Activated CD8-positive, alpha-beta memory T cell treated with anti-CD3 and anti-CD28 coated beads for 4 hours (primary cell): ENCODE measurements around the gene CTTN.

Source experiments
- DNase-seq, 2 donors: peaks; one replicate each; pipeline ENCODE4 v3.0.0-alpha.2; 2020; ENCODE audit warnings: low read depth in 2 of 2

The CTTN gene

GRCh38 chr11:70428701-70429427 lies 30.5 kb downstream of the CTTN start:
- DNase-seq = no peak

GRCh38 chr11:70429428-70429705 lies 31.0 kb downstream of the CTTN start:
- DNase-seq = no peak

- DNase-seq = no peak
Observed at GRCh38 chr11:70429724-70430521, 31.6 kb downstream of the CTTN start.

- DNase-seq = no peak
Observed at GRCh38 chr11:70430671-70431574, 32.6 kb downstream of the CTTN start.

GRCh38 chr11:70431611-70432010 lies 33.3 kb downstream of the CTTN start:
- DNase-seq = no peak

GRCh38 chr11:70432065-70432464 lies 33.7 kb downstream of the CTTN start:
- no peak for DNase-seq

GRCh38 chr11:70432580-70432979 lies 34.3 kb downstream of the CTTN start:
- DNase-seq = no peak

- DNase-seq = no peak
Observed at GRCh38 chr11:70433038-70433437, 34.7 kb downstream of the CTTN start.

GRCh38 chr11:70433526-70433925 lies 35.2 kb downstream of the CTTN start:
- DNase-seq = no peak

GRCh38 chr11:70433966-70434812 lies 35.9 kb downstream of the CTTN start:
- DNase-seq = no peak

- no peak for DNase-seq
Observed at GRCh38 chr11:70434813-70435278, 36.5 kb downstream of the CTTN start.

GRCh38 chr11:70435361-70435760 lies 37.0 kb downstream of the CTTN start:
- no peak for DNase-seq

- no peak for DNase-seq
Observed at GRCh38 chr11:70435765-70436500, 37.6 kb downstream of the CTTN start.

GRCh38 chr11:70436501-70436860 lies 38.2 kb downstream of the CTTN start:
- no peak for DNase-seq

GRCh38 chr11:70437111-70437784 lies 38.9 kb downstream of the CTTN start:
- DNase-seq = no peak

GRCh38 chr11:70440206-70440605 lies 41.9 kb downstream of the CTTN start:
- no peak for DNase-seq

GRCh38 chr11:70443773-70444030 lies 45.4 kb downstream of the CTTN start:
- DNase-seq = no peak

- no peak for DNase-seq
Observed at GRCh38 chr11:70445091-70445490, 46.8 kb downstream of the CTTN start.

- no peak for DNase-seq
Observed at GRCh38 chr11:70445605-70446004, 47.3 kb downstream of the CTTN start.

- no peak for DNase-seq
Observed at GRCh38 chr11:70448983-70449567, 50.7 kb downstream of the CTTN start.
